T-helper 2 cell treated with Interferon-gamma antibody and Interleukin-4, amounts not matched to agents 100 ng/mL and 5 ng/mL, for 36 hours (primary cell): Measurements from ENCODE around the gene PDCD11. TPM values are rescaled to one million over a fixed set of nuclear protein-coding genes. Genes with fewer than 3 reads are reported as not detected.
"Not testable (repeated sequence)": the region's sequence is repeated elsewhere in the genome, so short reads cannot be mapped to it uniquely, and the experiment has no call there.

Experiments used
- intact Hi-C: fragments of 100-400 bp; cut with micrococcal nuclease; formaldehyde crosslinking; loops from one replicate; pipeline ENCODE4 v1.15.1; 2023
- total RNA-seq: library from RNA; stranded (reverse); gene quantifications from 2 replicates; pipeline ENCODE4 v1.2.3, GENCODE V29; 2022

The PDCD11 gene, protein sequence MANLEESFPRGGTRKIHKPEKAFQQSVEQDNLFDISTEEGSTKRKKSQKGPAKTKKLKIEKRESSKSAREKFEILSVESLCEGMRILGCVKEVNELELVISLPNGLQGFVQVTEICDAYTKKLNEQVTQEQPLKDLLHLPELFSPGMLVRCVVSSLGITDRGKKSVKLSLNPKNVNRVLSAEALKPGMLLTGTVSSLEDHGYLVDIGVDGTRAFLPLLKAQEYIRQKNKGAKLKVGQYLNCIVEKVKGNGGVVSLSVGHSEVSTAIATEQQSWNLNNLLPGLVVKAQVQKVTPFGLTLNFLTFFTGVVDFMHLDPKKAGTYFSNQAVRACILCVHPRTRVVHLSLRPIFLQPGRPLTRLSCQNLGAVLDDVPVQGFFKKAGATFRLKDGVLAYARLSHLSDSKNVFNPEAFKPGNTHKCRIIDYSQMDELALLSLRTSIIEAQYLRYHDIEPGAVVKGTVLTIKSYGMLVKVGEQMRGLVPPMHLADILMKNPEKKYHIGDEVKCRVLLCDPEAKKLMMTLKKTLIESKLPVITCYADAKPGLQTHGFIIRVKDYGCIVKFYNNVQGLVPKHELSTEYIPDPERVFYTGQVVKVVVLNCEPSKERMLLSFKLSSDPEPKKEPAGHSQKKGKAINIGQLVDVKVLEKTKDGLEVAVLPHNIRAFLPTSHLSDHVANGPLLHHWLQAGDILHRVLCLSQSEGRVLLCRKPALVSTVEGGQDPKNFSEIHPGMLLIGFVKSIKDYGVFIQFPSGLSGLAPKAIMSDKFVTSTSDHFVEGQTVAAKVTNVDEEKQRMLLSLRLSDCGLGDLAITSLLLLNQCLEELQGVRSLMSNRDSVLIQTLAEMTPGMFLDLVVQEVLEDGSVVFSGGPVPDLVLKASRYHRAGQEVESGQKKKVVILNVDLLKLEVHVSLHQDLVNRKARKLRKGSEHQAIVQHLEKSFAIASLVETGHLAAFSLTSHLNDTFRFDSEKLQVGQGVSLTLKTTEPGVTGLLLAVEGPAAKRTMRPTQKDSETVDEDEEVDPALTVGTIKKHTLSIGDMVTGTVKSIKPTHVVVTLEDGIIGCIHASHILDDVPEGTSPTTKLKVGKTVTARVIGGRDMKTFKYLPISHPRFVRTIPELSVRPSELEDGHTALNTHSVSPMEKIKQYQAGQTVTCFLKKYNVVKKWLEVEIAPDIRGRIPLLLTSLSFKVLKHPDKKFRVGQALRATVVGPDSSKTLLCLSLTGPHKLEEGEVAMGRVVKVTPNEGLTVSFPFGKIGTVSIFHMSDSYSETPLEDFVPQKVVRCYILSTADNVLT (N-terminal part only)
- total RNA-seq: 56.0 and 60.1 TPM in 2 replicates

GRCh38 chr10:103396067-103396788 lies at the start of gene PDCD11, which contains the start of gene ATP5MK:
Gene PDCD11 (plus strand): TSS chr10:103396626. CDS start chr10:103398427, 1,801 bp downstream.
Gene ATP5MK (minus strand): TSS chr10:103396475. CDS start chr10:103392457, 4,018 bp downstream.
- intact Hi-C loops: loop anchor here (1.0 to 5.0 kb wide), 5 partner anchors 28 to 478 kb away; partner anchors contain the start of genes CALHM2, CNNM2 and PCGF6

- intact Hi-C loops: loop anchor here (1.0 to 5.0 kb wide), 2 partner anchors 18 to 137 kb away; no protein-coding TSS in a partner anchor
Observed at GRCh38 chr10:103350175-103350516, 46.3 kb upstream of the PDCD11 start.

DNA sequence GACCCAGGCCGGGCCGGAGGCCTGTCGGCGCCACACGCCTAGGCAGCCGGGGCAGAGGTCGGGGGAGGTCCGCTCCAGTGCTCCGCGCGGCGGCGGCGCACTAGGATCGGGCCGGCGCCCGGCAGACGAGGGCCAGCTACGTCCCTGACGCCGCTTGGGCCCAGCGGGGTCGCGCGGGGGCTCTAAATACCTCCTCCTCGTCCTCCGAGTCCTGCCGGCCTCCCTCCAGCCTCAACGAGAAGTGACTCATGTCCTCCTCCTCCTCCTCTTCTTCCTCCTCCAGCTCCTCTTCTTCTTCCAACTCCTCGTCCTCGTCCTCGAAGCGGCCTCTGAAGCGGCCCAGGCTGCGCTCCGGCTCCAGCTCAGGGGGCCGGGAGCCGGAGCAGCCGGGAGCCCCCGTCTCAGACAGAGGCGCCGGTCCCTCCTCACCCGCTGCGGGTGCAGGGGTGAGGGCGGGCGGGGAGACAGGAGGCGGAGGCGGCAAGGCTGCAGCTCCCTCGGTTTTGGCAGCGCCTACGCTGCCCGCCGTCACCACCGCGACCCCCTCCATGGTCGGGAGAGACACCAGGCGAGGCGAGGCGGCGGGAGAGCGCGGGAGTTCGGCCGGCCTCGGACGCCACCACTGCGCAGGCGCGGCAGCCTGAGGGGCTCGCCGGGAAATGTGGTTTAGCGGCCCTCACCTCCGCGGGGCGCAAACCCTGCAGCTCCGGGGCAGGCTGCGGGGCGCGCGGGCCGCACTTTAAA lies 45.7 kb upstream of the PDCD11 start, which contains the start of gene PCGF6:
TSS of gene PCGF6 (minus strand) at position 624 of the 744 bp plus-strand sequence. CDS start at position 550, 74 bp downstream.
- intact Hi-C loops: loop anchor here (1.0 to 5.0 kb wide), 3 partner anchors 18 to 137 kb away; partner anchors contain the start of genes ATP5MK and PDCD11

DNA sequence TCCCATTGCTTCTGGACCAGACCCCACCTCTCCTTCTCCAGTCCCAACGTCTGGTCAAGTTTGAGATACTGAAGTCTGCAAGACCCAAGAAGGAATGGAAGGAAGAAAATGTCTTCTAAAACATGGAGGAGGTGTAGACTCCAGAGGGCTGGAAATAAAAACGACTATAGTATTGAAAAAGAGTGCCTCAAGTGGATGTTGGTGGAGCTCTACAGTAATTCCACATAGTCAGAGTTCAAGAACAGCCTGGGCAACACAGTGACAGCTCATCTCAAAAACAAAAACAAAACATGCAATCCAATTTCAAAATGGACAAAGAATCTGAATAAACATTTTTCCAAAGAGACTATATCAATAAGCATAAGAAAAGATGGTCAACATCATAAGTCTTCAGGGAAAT lies 43.1 kb upstream of the PDCD11 start:
- intact Hi-C loops: loop anchor here (5.0 kb wide), 1 partner anchor 134 kb away; no protein-coding TSS in a partner anchor

GRCh38 chr10:103354567-103354966 lies 41.9 kb upstream of the PDCD11 start:
- intact Hi-C loops: loop anchor here (5.0 kb wide), 1 partner anchor 133 kb away; no protein-coding TSS in a partner anchor

GRCh38 chr10:103355906-103356599 lies 40.4 kb upstream of the PDCD11 start:
- intact Hi-C loops: no loop called here

GRCh38 chr10:103359493-103359892 lies 36.9 kb upstream of the PDCD11 start:
- intact Hi-C loops: not testable (repeated sequence)

- intact Hi-C loops: loop anchor here (10.0 kb wide), 1 partner anchor 1306 kb away; the partner anchor contains the start of gene ARMH3
Observed at GRCh38 chr10:103360791-103361190, 35.6 kb upstream of the PDCD11 start.

DNA sequence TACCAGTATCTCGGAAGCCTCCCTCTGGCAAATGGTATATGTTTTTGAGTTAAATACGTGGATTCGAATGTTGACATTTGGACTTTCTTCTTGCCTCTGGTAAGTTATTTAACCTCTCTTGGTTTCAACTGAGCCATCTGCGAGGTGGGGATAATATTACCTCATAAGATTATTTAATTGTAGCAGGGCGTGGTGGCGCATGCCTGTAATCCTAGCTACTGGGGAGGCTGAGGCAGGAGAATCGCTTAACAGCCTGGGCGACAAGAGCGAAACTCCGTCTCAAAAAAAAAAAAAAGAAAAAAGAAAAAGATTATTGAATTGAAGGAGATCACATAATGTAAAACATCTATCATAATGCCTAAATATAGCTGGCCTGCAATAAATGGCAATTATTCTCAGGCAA lies 29.0 kb upstream of the PDCD11 start:
- intact Hi-C loops: loop anchor here (5.0 to 10.0 kb wide), 3 partner anchors 105 to 1313 kb away; partner anchors contain the start of genes ARMH3 and NT5C2

- intact Hi-C loops: loop anchor here (1.0 to 10.0 kb wide), 8 partner anchors 18 to 1313 kb away; partner anchors contain the start of genes ACTR1A, ARL3, ARMH3 and ATP5MK
Observed at GRCh38 chr10:103367782-103368518, 28.5 kb upstream of the PDCD11 start, which contains the start of gene TAF5. Gene TAF5 (plus strand): TSS chr10:103367976. CDS start chr10:103367990, 14 bp downstream.

DNA sequence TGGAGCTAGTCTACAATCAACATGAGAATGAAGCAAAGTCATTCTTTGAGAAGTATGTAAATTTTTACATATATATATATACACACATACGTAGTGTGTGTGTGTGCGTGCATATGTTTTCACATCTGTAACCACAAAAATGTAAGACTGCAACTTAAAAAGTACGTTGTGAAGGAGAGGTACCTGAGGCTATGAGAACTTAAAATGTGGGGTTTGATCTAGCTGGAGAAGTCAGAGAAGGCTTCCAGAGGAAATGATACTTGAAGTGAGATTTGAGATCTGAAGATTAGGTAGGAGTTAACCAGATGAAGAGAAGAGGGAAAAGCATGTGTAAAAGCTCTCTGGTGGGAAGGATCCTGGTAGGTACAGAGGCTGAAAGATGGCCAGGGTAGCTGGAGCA lies 22.9 kb upstream of the PDCD11 start:
- intact Hi-C loops: no loop called here

DNA sequence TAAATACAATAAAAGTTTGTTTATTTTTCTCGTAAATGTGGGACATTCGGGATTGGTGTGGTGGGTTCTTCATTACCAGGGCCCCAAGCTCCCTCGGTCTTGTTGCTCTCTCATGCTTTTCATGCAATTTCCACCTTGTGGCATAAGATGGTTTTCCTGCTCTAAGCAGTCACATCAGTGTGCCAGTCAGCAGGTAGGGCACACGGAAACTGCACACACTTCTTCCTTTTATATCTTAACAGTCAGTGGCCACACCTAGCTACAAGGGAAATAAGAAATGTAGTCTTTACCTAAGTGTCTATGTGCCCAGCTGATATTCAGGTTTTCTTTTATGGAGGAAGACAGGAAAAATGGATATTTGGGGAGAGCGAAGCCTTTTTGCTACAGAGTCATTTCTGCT lies 22.2 kb upstream of the PDCD11 start:
- intact Hi-C loops: no loop called here

DNA sequence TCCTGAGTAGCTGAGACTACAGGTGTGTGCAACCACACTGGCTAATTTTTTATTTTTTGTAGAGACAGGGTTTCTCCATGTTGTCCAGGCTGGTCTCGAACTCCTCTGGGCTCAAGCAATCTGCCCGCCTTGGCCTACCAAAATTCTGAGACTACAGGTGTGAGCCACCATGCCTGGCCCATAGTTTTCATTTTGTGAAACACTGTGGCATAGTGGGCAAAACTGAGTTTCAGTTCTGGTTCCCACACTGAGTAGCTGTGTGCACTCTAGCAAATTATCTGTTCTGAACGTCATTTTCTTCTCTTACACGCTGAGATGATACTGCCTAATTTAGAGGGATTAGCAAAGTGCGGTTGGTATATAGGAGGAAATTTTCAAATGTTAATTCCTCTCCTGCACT lies 13.7 kb upstream of the PDCD11 start:
- intact Hi-C loops: no loop called here

GRCh38 chr10:103394180-103394579 lies 2.2 kb upstream of the PDCD11 start:
- intact Hi-C loops: no loop called here

DNA sequence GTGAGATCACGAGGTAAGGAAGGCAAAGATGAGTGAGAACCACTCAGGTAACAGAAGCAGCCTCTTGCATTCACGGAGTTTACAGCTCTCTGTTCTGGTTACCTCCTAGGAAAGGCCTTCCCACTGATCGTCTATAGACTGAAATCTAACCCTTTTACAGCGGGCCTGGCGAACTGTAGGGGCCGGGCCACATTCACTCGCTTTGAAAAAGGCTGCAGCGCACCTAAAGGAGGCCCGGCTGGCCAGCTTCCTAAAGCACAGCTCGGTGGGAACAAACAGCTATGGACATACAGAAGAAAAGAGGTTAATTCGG lies 716 bp upstream of the PDCD11 start:
- intact Hi-C loops: loop anchor here (1.0 to 5.0 kb wide), 5 partner anchors 27 to 477 kb away; partner anchors contain the start of genes CALHM2, CNNM2 and PCGF6

DNA sequence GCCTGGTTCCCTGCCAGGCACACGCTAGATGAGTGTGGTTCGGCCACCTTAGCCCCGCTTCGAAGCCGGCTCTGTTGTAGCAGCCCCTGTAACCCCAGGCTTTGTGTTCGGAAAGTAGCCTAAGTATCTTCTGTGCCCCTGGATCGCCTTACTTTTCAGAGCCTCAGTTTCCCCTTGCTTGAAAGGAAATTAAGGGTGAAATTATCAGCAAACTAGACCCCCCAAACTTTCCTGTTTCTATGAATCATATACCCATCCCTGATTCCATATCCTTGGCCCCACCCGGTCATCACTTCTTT lies 312 bp downstream of the PDCD11 start:
- intact Hi-C loops: loop anchor here (1.0 to 5.0 kb wide), 5 partner anchors 28 to 478 kb away; partner anchors contain the start of genes CALHM2, CNNM2 and PCGF6

DNA sequence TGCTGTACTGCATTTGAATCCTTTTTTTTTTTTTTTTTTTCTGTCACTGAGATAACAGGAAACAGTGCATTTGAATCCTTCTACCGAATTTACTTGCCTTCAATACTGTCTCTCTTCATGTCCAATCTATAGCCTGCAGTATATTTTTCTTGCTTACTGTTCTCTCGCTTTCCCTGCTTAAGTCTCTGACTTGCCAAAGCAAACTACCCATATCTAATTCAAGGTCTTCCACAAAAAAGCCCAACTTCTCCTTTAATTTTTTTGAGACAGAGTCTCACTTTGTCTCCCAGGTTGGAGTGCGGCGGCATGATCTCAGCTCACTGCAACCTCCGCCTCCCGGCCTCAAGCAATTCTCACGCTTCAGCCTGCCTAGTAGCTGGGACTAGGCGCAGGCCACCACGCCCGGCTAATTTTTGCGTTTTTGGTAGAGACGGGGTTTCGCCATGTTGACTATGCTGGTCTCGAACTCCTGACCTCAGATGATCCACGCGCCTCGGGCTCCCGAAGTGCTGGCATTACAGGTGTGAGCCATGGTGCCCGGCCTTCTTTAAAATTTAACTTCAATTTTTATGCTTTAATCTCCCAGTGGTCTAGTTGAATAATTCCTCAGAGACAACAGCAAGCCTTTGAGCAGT lies 882 bp downstream of the PDCD11 start:
- intact Hi-C loops: loop anchor here (5.0 kb wide), 1 partner anchor 55 kb away; the partner anchor contains the start of gene CALHM2
